Stimulated activated CD8-positive, alpha-beta memory T cell treated with anti-CD3 and anti-CD28 coated beads, Interleukin-2, amount 100 ng/mL, for 1 hour (primary cell): ENCODE results near the gene BBS12.
"Not testable (repeated sequence)": the region's sequence is repeated elsewhere in the genome, so short reads cannot be mapped to it uniquely, and the experiment has no call there.

ENCODE experiments used
- DNase-seq, 2 donors: peaks; one replicate each; pipeline ENCODE4 v3.0.0-alpha.2; 2020; ENCODE audit warnings: low read depth in 2 of 2

The BBS12 gene

GRCh38 chr4:122764821-122765215 lies 32.3 kb downstream of the BBS12 start:
- DNase-seq, result no peak

GRCh38 chr4:122765692-122766352 lies 33.3 kb downstream of the BBS12 start:
- no peak for DNase-seq

GRCh38 chr4:122766353-122766705 lies 33.8 kb downstream of the BBS12 start:
- no peak for DNase-seq

- DNase-seq, result no peak
Observed at GRCh38 chr4:122766950-122767349, 34.4 kb downstream of the BBS12 start.

- DNase-seq, result no peak
Observed at GRCh38 chr4:122771724-122772123, 39.2 kb downstream of the BBS12 start.

- DNase-seq, result no peak
Observed at GRCh38 chr4:122772311-122772710, 39.8 kb downstream of the BBS12 start.

GRCh38 chr4:122772986-122773385 lies 40.5 kb downstream of the BBS12 start:
- DNase-seq, result no peak

GRCh38 chr4:122775039-122775438 lies 42.5 kb downstream of the BBS12 start:
- DNase-seq, result no peak

GRCh38 chr4:122775987-122776836 lies 43.7 kb downstream of the BBS12 start:
- DNase-seq, result no peak

- no peak for DNase-seq
Observed at GRCh38 chr4:122776916-122777315, 44.4 kb downstream of the BBS12 start.

GRCh38 chr4:122777846-122778673 lies 45.6 kb downstream of the BBS12 start:
- no peak for DNase-seq

- DNase-seq, result no peak
Observed at GRCh38 chr4:122781486-122781885, 49.0 kb downstream of the BBS12 start.

- DNase-seq, result no peak
Observed at GRCh38 chr4:122783301-122784215, 51.1 kb downstream of the BBS12 start.

- DNase-seq, result no peak
Observed at GRCh38 chr4:122784261-122784660, 51.8 kb downstream of the BBS12 start.

- DNase-seq, result no peak
Observed at GRCh38 chr4:122785099-122785498, 52.6 kb downstream of the BBS12 start.

GRCh38 chr4:122786296-122786695 lies 53.8 kb downstream of the BBS12 start:
- DNase-seq, result not testable (repeated sequence)

- DNase-seq, result not testable (repeated sequence)
Observed at GRCh38 chr4:122786920-122787319, 54.4 kb downstream of the BBS12 start.

GRCh38 chr4:122787940-122788339 lies 55.4 kb downstream of the BBS12 start:
- no peak for DNase-seq

GRCh38 chr4:122788935-122789334 lies 56.4 kb downstream of the BBS12 start:
- no peak for DNase-seq

GRCh38 chr4:122793811-122794210 lies 61.3 kb downstream of the BBS12 start:
- no peak for DNase-seq
